NOMO-1 treated with DMSO at 0.1 percent for 48 hours (cell line): ENCODE measurements around the gene CLRN3.

Source experiments
- DNase-seq: peaks from one replicate; lab custom pipeline; 2025; ENCODE audit not compliant: unreplicated experiment; lab: John Stamatoyannopoulos, UW

Gene CLRN3

DNA sequence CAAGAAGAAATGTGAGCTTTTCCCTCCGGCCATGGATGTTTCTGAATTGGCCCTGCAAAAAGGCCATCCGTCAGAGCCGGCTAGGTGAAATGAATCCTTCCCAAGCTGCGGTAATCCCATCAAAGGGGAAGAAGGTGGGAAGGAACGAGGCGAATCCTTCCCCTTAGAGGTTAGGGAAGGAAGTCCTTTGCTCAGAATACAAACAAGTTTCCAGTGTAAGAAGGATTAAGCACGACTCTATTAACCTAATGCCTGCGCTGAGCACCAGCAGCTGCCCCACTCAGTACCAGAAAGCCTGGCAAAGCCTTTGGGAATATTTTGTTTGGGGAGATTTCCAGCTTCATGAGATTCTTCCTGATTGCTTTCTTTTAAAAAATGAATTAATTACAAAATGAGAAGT, 42.8 kb downstream of the CLRN3 start:
- DNase-seq, result no peak

DNA sequence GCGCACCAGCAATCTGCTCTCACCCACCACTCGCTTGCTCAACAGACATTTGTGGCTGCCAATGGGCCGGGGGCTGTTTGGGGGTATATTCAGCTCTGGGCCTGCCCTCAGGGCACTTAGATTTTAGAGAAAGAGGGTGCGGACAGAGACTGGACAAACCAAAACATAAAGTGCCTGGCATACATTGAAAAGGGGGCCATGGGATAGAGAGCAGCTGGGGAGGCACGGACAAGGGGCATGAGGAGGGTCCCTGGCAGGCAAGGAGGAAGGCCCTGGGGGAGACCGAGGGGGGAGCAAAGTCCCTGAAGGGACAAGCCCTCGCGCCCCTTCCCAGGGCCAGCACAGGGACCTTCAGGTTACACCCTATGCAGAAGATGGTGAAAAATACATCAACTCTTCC, 43.5 kb downstream of the CLRN3 start:
- DNase-seq, result no peak

- DNase-seq, result no peak
Measured at GRCh38 chr10:127848226-127848625, 44.5 kb downstream of the CLRN3 start.

DNA sequence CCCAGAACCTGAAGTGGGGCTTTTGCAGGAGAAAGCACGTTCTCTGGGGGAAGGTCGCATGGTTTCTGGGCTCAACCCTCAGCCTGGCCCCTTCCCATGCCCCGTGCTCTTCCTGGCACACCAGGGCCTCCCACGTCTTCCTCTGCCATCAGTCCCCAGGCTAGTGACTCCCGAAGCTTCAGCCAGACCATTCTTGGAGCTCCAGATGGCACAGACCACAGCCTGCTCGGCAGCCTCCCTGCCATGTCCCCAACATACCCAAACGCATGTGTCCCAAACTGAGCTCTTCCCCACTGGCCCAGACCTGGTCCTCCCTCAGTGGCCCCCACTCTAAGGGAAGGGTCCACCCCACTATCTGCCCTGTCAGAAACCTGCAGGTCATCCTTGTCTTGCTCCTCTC, 47.0 kb downstream of the CLRN3 start:
- no peak for DNase-seq

GRCh38 chr10:127840884-127841283, 51.9 kb downstream of the CLRN3 start:
- no peak for DNase-seq

DNA sequence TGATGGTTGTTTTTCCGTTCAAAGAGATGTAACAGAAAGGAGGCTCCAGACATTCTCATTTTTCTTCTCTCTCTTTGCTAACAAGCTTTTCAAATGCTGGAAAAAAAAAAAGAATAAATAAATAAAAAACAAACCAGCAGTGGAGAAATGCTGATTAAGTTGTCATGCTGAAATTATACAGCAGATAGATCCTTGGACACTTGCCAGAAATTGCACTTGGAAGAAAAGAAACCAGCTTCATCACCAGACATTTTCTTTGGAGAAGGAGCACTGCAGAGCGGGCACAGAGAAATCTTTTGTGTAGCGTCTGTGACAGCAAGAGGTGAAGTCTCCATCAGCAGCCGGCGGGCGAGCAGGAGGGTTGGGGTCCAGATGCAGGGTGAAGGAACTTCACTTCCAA, 55.8 kb downstream of the CLRN3 start:
- no peak for DNase-seq

GRCh38 chr10:127836176-127836575, 56.6 kb downstream of the CLRN3 start:
- no peak for DNase-seq

GRCh38 chr10:127834791-127835190, 58.0 kb downstream of the CLRN3 start:
- DNase-seq, result no peak

GRCh38 chr10:127834221-127834620, 58.5 kb downstream of the CLRN3 start:
- no peak for DNase-seq

GRCh38 chr10:127833804-127834203, 58.9 kb downstream of the CLRN3 start:
- no peak for DNase-seq

DNA sequence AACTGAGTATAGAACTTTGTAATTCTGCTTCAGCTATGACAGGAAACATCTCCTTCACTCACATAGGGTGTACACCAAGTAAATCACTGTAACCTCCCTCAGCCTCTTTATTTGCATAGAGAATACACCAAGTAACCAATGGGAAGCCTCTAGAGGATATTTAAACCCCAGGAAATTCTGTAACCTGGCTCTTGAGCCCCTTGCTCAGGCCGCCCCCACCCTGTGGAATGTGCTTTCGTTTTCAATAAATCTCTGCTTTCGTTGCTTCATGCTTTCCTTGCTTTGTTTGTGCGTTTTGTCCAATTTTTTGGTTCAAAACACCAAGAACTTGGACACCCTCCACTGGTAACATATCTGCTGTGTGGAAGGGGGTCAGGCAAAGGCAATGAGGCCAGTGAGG, 60.2 kb downstream of the CLRN3 start:
- no peak for DNase-seq

DNA sequence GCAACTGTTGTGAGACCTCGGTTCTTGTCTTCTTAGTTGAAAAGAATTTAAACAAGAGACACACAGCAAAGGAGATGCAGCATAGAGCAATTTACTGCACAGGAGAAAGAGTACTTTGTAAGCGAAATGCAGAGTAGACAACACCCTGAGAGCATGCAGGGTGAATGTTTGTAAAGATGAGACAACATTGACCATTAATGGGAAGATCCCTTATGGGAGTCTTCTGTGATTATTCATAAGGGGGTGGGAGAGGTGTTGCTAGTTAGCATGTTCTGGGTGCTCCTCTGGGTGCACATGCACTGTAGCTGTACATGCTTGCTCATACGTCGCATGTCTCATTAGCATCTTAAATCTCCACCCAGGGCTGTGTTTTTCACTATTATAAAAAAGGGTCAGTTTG, 62.3 kb downstream of the CLRN3 start:
- DNase-seq, result no peak
